Measurements from ENCODE around the gene KCNQ1.

KCNQ1 gene

GRCh38 chr11:2645779-2646118 is 200.9 kb downstream of the KCNQ1 start:
- TF ChIP-seq GATA1 (IDR thresholded peaks at IDR 0.05; ENCODE audit: low read depth, low read length) (no peak), POLR2A (IDR thresholded peaks at IDR 0.05; ENCODE audit: low read length) (no peak)
- DNase-seq, result no peak

GRCh38 chr11:2647167-2647566 is 202.4 kb downstream of the KCNQ1 start:
- no peak for TF ChIP-seq GATA1 (IDR thresholded peaks at IDR 0.05; ENCODE audit: low read depth, low read length)
- no peak for TF ChIP-seq POLR2A (IDR thresholded peaks at IDR 0.05; ENCODE audit: low read length)
- no peak for DNase-seq

GRCh38 chr11:2647953-2648352 is 203.1 kb downstream of the KCNQ1 start:
- TF ChIP-seq POLR2A (IDR thresholded peaks at IDR 0.05; ENCODE audit: low read length) (no peak), GATA1 (IDR thresholded peaks at IDR 0.05; ENCODE audit: low read depth, low read length) (no peak)
- DNase-seq, result no peak

DNA sequence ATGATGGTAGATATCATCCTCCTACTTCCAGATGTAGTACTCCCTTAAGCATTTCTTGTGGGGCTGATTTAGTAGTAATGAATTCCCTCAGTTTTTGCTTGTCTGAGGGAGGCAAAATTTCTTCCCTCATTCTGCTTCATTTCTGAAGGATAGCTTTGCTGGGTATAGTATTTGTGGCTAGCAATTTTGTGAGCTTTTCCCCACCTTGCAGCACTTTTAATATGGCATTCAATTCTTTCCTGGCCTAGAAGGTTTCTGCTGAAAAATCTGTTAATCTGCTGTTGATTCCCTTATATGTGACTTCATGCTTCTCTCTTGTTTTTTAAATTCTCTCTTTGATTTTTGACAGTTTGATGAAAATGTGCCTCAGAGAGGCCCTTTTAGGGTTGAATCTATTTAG is 204.6 kb downstream of the KCNQ1 start:
- TF ChIP-seq GATA1 (IDR thresholded peaks at IDR 0.05; ENCODE audit: low read depth, low read length) (no peak), POLR2A (IDR thresholded peaks at IDR 0.05; ENCODE audit: low read length) (no peak)
- DNase-seq, result no peak

- no peak for TF ChIP-seq GATA1 (IDR thresholded peaks at IDR 0.05; ENCODE audit: low read depth, low read length)
- DNase-seq, result no peak
Measured at GRCh38 chr11:2649848-2650247, 205.0 kb downstream of the KCNQ1 start.

DNA sequence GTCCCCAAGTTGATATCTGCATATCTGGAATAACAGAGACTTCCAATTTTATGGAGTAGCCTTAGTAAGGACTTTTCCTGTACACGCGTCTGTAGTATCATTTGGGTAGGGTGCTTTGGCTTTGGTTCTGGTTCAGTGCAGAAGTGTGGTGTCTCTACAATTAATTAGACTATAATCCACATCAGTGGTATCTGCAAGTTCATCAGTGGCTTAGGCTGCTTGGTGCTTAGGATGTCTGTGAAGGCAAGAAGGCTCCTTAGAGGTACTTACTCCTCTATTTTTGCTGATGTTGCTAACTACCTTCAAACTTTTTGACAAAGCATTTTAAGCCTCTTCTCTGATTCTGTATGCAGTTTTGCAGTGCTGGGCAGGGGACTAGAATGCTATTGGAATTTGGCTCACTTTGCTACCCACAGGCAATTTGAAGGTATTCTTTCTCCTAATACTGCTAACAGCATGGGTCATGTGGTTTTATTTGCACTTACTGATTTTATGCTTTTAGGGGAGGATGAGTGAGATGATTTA is 205.6 kb downstream of the KCNQ1 start:
- TF ChIP-seq POLR2A (IDR thresholded peaks at IDR 0.05; ENCODE audit: low read length) (no peak), GATA1 (IDR thresholded peaks at IDR 0.05; ENCODE audit: low read depth, low read length) (no peak)
- no peak for DNase-seq

- no peak for TF ChIP-seq POLR2A (IDR thresholded peaks at IDR 0.05; ENCODE audit: low read length)
- TF ChIP-seq GATA1 (IDR thresholded peaks at IDR 0.05; ENCODE audit: low read depth, low read length), result no peak
- DNase-seq, result no peak
Measured at GRCh38 chr11:2651054-2651617, 206.3 kb downstream of the KCNQ1 start.

- no peak for DNase-seq
- no peak for TF ChIP-seq POLR2A (IDR thresholded peaks at IDR 0.05; ENCODE audit: low read length)
- TF ChIP-seq GATA1 (IDR thresholded peaks at IDR 0.05; ENCODE audit: low read depth, low read length), result no peak
Measured at GRCh38 chr11:2651826-2652271, 207.0 kb downstream of the KCNQ1 start.

- DNase-seq, result no peak
- TF ChIP-seq POLR2A (IDR thresholded peaks at IDR 0.05; ENCODE audit: low read length) (no peak), GATA1 (IDR thresholded peaks at IDR 0.05; ENCODE audit: low read depth, low read length) (no peak)
Measured at GRCh38 chr11:2652333-2653197, 207.8 kb downstream of the KCNQ1 start.

GRCh38 chr11:2653198-2653551 is 208.4 kb downstream of the KCNQ1 start:
- DNase-seq, result no peak
- no peak for TF ChIP-seq POLR2A (IDR thresholded peaks at IDR 0.05; ENCODE audit: low read length)
- TF ChIP-seq GATA1 (IDR thresholded peaks at IDR 0.05; ENCODE audit: low read depth, low read length), result no peak

GRCh38 chr11:2653930-2654739 is 209.3 kb downstream of the KCNQ1 start:
- no peak for DNase-seq
- TF ChIP-seq POLR2A (IDR thresholded peaks at IDR 0.05; ENCODE audit: low read length) (no peak), GATA1 (IDR thresholded peaks at IDR 0.05; ENCODE audit: low read depth, low read length) (no peak)

DNA sequence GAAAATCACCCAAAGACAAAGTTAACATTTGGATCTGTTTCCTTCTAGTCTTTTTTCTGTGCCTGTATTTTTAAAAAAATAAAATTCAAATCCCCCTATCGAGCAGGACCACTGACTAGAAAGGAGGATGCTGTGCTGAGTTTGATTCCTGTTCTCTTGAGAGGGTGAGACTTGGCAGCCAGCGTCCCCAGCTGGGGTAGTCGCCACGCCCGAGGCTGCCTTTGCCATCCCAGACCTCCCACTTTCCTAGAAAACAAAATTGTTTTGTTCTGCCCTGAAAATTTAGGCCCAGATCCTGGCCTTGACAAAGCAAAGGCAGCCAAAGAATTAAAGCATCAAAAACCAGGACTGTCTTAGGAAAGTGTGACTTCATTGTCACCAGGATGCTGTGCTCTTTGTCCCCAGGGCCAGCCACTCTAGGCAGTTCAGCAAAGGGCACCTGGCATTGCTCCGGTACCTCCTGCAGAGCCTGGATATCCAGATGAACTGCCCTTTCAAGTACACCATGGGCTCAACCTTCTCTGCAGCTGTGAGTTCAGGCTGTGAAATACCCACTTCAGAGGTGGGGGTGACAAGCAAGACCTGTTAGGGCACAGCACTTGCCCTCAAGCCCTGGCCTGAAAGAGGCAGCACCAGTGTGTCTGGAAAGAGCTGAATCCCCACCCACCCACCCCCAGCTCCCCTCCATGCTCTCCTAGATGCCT is 210.4 kb downstream of the KCNQ1 start:
- no peak for TF ChIP-seq GATA1 (IDR thresholded peaks at IDR 0.05; ENCODE audit: low read depth, low read length)
- TF ChIP-seq POLR2A (IDR thresholded peaks at IDR 0.05; ENCODE audit: low read length), result no peak

GRCh38 chr11:2655834-2656622 is 211.2 kb downstream of the KCNQ1 start:
- no peak for DNase-seq
- TF ChIP-seq POLR2A (IDR thresholded peaks at IDR 0.05; ENCODE audit: low read length), result no peak
- no peak for TF ChIP-seq GATA1 (IDR thresholded peaks at IDR 0.05; ENCODE audit: low read depth, low read length)

More for the DNA sequence above, 210.4 kb downstream of the KCNQ1 start:
- no peak for DNase-seq
